Right atrium auricular region (tissue), 2 donors: ENCODE results near the gene CBR3. TPM values are rescaled to one million over a fixed set of nuclear protein-coding genes. Genes with fewer than 3 reads are reported as not detected.

Experiments used
- DNase-seq: peaks from one replicate; pipeline ENCODE4 v3.0.0-alpha.2; 2019; ENCODE audit warnings: low spot score
- H3K27ac ChIP-seq, 2 donors: fragments of 200-600 bp; sonication (generic); 1 replicate in 1 of 2; 2 replicates in 1 of 2; pipeline ENCODE4 v1.5.1; 2016 to 2019
- H3K27me3 ChIP-seq, 2 donors: fragments of 200-600 bp; sonication (generic); one replicate each; pipeline versions ENCODE4 v1.5.1 to v1.6.0; 2017 to 2019
- H3K36me3 ChIP-seq: fragments of 200-600 bp; sonication (generic); one replicate; pipeline ENCODE4 v1.5.1; 2016
- H3K4me1 ChIP-seq, 2 donors: fragments of 200-600 bp; sonication (generic); one replicate each; pipeline versions ENCODE4 v1.5.1 to v1.6.0; 2017 to 2019
- H3K4me3 ChIP-seq, 2 donors: fragments of 200-600 bp; sonication (generic); 1 replicate in 1 of 2; 2 replicates in 1 of 2; pipeline ENCODE4 v1.5.1; 2017 to 2019; ENCODE audit warnings: mild to moderate bottlenecking in 1 of 2, moderate library complexity in 1 of 2
- H3K9me3 ChIP-seq, 2 donors: fragments of 200-600 bp; sonication (generic); one replicate each; pipeline ENCODE4 v1.5.1; 2019
- total RNA-seq, 2 donors: library from RNA; depleted of rRNA; stranded (reverse); fragments of >200 nt; gene quantifications; one replicate each; pipeline ENCODE4 v1.1.0, GENCODE V29; 2016
- TF ChIP-seq, protein P1 (sequence below), 2 donors: fragments of 200-600 bp; sonication (generic); IDR thresholded peaks; one replicate each; pipeline ENCODE4 v1.5.1; 2019; ENCODE audit warnings: antibody characterized with exemption in 2 of 2

Gene CBR3
- total RNA-seq, 2 donors from 2014 or later: 1.8 to 8.2 TPM

DNA sequence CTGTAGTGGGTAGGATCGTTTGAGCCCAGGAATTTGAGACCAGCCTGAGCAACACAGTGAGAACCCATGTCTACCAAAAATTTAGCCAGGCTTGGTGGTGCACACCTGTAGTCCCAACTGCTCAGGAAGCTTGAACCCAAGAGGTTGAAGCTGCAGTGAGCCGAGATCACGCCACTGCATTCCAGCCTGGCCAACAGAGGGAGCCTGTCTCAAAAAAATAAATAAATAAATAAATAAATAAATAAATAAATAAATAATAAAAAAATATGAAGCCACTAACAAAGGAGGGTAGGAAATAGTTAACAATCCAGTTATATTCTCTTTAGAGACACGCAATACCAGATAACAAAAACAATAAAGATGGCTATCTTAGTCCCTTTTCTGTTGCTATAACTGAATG lies 11.9 kb upstream of the CBR3 start:
- H3K4me3 ChIP-seq: no peak overlapping the region
- TF ChIP-seq, protein P1, sequence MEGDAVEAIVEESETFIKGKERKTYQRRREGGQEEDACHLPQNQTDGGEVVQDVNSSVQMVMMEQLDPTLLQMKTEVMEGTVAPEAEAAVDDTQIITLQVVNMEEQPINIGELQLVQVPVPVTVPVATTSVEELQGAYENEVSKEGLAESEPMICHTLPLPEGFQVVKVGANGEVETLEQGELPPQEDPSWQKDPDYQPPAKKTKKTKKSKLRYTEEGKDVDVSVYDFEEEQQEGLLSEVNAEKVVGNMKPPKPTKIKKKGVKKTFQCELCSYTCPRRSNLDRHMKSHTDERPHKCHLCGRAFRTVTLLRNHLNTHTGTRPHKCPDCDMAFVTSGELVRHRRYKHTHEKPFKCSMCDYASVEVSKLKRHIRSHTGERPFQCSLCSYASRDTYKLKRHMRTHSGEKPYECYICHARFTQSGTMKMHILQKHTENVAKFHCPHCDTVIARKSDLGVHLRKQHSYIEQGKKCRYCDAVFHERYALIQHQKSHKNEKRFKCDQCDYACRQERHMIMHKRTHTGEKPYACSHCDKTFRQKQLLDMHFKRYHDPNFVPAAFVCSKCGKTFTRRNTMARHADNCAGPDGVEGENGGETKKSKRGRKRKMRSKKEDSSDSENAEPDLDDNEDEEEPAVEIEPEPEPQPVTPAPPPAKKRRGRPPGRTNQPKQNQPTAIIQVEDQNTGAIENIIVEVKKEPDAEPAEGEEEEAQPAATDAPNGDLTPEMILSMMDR (IDR thresholded peaks at IDR 0.05): peak; percentile 28 to 53
- peaks cover 0 to 17% of the 10 kb centered on the region in 2 donors for H3K4me1 ChIP-seq

DNA sequence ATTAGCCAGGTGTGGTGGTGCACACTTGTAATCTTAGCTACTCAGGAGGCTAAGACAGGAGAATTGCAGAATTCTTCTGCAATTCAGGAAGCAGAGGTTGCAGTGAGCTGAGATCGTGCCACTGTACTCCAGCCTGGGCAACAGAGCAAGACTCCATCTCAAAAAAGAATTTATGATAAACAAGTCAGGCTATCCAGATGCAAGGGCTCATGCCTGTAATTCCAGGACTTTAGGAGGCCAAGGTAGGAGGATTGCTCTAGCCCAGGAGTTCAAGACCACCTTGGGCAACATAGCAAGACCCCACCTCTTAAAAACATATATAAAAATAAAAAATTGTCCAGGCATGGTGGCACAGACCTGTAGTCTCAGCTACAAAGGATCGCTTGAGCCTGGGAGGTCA lies 10.5 kb upstream of the CBR3 start:
- DNase-seq: no peak
- Histone ChIP-seq H3K27me3 (no peaks in the 10 kb centered on the region), H3K4me1 (peaks cover 0 to 17% of the 10 kb centered on the region in 2 donors), H3K4me3 (no peak overlapping the region), H3K36me3 (no peaks in the 10 kb centered on the region), H3K27ac (no peak overlapping the region), H3K9me3 (no peaks in the 10 kb centered on the region)
- TF ChIP-seq, protein P1 (IDR thresholded peaks at IDR 0.05): no peak

More for the DNA sequence above, 11.9 kb upstream of the CBR3 start:
- DNase-seq: no peak
- no peaks in the 10 kb centered on the region for H3K9me3 ChIP-seq
- no peak overlapping the region for H3K27ac ChIP-seq
- no peaks in the 10 kb centered on the region for H3K36me3 ChIP-seq
- H3K27me3 ChIP-seq: no peaks in the 10 kb centered on the region

DNA sequence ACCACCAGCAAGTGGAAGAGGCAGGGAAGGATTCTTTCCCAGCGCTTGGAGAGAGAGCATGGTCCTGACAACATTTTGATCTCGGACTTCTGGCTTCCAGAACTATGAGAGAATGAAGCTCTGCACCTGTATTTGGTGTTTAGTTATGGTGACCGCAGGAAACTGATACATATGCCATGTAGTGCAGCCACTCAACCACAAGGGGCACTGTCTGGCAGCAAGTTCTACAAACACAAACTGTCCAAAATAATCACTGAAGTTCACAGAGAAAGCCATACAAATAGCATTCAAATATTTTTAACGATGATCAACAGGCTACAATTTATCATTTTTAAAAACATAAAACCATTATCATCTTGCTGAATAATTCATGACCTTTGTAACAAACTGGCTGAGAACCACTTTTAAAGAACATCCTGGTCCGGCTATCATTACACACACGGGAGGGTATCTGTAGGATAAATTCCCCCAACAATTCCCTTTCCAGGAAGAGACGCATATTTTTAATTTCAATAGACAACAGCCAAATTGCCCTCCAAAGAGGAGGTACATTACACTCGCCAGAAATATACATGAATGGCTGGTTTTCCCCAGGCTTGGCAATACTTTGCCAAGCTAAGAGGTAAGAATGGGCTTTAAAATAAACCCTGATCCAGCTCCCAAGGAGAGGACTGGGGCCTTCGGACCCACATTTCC lies 9.2 kb upstream of the CBR3 start:
- Histone ChIP-seq H3K9me3 (no peaks in the 10 kb centered on the region), H3K4me3 (no peak overlapping the region), H3K36me3 (no peaks in the 10 kb centered on the region), H3K27me3 (no peaks in the 10 kb centered on the region), H3K4me1 (peaks cover 0 to 17% of the 10 kb centered on the region in 2 donors), H3K27ac (no peak overlapping the region)
- TF ChIP-seq, protein P1 (IDR thresholded peaks at IDR 0.05): peak; percentile 94 to 95
- peak; percentile 67 for DNase-seq

DNA sequence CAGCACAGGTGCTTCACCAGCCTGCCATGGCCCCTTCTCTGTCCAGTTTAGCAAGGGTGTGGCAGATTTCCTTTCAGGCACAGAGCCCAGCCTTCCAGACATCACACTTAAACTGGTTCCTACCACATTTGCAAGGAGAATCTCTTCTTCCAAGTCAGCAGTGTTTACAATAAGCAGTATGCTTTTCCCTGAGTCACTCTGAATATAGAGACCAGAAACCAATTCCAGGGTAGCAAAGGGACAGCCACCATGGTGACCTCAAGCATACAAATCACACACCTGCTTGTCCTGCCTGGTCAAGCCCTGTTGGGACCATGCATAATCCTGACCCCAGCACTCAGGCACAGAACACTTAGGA lies 8.7 kb upstream of the CBR3 start:
- TF ChIP-seq, protein P1 (IDR thresholded peaks at IDR 0.05): no peak
- H3K4me1 ChIP-seq: peaks cover 0 to 17% of the 10 kb centered on the region in 2 donors
- no peak overlapping the region for H3K27ac ChIP-seq
- no peak for DNase-seq
- H3K9me3 ChIP-seq: no peaks in the 10 kb centered on the region
- no peaks in the 10 kb centered on the region for H3K27me3 ChIP-seq
- no peaks in the 10 kb centered on the region for H3K36me3 ChIP-seq
- no peak overlapping the region for H3K4me3 ChIP-seq

DNA sequence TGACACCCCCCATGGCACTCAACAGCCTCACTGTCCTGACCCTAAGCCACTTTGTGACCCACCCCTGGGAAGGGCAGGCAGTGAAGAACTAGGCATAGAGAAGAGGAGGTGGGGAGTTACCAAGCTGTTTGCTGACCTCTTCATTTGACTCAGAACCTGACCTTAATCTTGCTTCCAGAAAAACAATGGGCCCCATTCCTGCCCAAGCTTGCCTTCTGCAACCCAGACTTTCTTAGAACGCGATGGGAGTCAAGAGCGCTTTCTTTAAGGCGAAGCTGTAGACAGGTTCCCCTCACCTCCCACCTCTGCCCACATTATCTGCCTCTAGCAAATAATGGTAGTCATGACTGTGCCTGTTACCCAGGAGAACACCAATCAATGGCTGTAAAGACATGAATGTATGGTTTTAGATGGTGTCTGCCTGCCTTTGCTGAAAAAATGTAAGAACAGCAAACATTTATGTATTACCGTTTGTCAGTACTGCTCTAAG lies 8.2 kb upstream of the CBR3 start:
- DNase-seq: no peak
- H3K27ac ChIP-seq: no peak overlapping the region
- H3K36me3 ChIP-seq: no peaks in the 10 kb centered on the region
- H3K9me3 ChIP-seq: no peaks in the 10 kb centered on the region
- TF ChIP-seq, protein P1 (IDR thresholded peaks at IDR 0.05): no peak
- H3K4me3 ChIP-seq: no peak overlapping the region
- H3K4me1 ChIP-seq: peaks cover 0 to 17% of the 10 kb centered on the region in 2 donors
- H3K27me3 ChIP-seq: no peaks in the 10 kb centered on the region
